NCI-H524 (cell line): ENCODE measurements around the gene CLDND2.

ENCODE experiments used
- DNase-seq, 2 experiments: peaks; one replicate each; lab custom pipeline; 2025; lab: John Stamatoyannopoulos, UW

Gene CLDND2

DNA sequence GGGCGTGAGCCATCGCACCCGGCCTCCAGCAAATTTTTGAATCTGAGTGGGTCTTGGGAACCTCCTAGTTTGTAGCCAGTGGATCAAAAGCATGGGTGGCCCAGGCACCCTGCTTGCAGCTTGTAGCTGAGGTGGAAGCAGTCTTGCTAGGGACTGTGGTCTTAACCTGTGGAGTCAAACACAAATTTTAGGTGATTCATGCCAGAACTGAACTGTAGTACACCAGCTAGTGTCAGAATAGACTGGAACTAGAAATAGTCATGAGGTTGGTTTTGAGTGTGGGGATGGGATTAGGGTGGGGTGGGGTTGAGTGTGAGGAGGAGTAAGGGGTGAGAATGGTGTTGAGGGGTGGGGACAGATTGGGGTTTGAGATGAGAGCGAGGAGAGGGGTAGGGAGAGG is 13.2 kb upstream of the CLDND2 start:
- no peak for DNase-seq

DNA sequence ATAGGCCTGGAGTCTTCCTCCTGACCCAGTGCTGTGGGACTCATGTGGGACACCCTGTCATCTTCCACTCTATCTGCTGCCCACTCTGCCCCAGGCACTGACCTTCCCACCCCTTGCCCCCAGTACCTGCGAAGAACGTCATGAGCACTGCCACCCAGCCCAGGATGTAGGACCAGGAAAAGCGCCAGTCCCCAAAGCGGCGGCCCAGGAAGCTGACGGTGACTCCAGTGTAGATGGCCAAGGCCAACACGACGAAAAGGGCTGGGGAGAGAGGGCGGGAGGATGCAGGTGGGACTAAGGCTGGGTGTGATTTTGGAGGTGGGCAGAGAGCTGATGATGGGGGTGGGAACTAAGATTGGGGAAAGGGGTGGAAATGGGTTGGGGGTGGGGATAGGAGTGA is 11.6 kb upstream of the CLDND2 start:
- no peak for DNase-seq

DNA sequence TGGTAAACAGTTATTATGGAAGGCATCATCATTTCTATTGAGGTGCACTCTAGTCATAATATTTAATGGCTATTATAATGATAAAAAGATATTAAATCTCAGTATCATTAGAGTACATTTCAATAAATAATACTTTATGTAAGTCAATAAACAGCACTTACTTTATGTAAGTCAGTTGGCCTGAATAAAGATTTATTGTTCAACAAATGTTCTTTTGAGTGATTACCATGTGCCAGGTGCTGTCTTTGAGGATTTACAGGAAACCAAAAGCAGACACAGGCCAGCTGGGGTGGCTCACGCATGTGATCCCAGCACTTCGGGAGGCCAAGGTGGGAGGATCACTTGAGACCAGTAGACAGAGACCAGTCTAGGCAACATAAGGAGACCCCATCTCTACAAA is 8.6 kb upstream of the CLDND2 start:
- no peak for DNase-seq

DNA sequence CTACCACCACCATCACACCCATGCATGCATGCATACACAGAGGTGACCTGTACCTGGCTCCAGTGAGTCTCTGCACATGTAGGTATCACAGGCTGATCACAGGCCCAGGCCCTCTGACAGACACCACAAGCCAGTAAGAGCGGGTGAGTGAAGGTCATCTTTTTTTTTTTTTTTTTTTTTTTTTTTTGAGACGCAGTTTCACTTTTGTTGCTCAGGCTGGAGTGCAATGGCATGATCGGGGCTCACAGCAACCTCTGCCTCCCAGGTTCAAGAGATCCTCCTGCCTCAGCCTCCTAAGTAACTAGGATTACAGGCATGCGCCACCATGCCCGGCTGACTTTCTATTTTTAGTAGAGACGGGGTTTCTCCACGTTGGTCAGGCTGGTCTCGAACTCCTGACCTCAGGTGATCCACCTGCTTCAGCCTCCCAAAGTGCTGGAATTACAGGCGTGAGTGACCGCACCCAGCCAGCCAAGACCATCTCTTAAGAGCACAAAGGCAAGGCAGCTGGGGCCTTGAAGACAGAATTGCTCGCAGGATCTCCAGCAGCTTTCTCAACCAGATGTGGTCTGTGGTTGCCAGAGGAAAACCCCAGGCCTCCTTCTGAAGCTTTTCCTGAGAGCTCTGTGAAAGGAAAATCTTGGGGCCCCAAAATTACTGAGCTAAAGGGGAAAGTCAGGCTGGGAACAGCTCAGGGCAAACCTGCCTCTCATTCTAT is 6.9 kb upstream of the CLDND2 start:
- no peak for DNase-seq

DNA sequence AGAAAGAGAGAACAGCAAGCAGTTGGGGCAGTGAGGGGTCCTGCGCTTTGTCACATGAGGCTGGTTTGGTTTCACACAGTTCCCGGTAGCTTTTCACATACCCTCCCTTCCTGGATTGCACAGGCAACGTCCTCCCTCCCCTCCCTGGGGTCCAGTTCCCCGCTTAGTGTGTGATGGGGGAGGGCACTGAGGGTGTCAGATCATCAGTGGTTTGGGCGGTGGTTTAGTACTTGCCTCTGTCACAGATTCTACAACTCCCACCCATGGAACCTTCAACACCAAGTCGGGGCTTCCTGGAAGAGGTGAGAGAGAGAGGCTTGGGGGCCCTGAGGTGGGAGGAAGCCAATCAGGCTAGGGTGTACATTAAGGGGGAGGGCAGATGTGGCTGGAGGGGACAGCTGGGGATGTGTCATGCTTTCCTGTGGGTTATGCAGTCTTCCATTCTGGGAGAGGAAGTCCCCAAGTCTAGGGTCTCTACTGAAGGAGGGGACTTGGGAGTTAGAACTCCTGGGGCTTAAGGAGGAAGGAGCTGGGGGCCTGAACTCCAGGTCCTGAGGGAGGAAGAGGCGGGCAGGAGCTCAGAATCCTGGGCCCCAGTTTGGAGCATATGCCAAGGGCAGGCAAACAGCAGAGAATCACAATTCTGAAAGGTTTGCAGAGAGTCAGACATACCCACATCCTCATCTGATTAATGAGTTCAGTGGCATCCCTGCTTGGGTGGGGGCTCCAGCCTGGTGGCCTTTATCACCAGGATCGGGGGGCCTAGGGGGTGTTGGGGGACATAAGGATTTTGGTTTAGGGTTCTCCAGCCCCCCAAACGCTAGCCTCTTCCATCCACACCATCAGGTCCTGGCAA is 4.1 kb upstream of the CLDND2 start, which contains the start of gene NKG7:
Gene NKG7, minus strand, starts transcription at position 6 of the 856 bp plus-strand sequence. CDS start 119 bp downstream, outside the sequence.
- DNase-seq, result no peak

DNA sequence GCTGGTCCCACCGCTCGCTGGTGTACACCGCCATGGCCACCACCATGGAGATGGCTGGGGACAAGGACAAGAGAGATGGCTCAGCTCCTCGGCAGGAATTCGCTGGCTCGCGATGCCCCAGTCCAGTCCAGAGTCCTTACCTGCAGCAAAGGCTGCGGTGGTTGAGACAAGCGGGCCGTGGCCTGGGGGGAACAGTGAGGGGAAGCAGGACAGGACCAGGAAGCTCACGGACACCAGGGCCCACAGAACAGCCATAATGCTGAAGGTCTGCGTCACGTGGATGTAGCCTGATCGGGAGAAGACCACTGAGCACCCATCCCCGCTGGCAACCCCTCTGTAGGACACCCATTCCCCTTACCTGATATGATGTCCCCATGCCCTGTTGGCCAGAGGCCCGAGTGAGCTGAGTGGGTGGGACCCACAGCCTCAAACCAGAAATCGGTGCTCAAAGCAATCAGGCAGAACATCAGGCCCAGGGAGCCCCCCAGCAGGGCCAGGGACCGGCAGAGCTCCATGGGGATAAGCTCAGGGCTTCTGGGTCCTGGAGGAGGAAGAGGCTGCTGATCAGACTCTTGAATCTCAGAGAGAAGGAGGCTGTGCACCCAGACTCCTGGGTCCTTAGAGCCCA is 3.3 kb upstream of the CLDND2 start:
- DNase-seq, result no peak

DNA sequence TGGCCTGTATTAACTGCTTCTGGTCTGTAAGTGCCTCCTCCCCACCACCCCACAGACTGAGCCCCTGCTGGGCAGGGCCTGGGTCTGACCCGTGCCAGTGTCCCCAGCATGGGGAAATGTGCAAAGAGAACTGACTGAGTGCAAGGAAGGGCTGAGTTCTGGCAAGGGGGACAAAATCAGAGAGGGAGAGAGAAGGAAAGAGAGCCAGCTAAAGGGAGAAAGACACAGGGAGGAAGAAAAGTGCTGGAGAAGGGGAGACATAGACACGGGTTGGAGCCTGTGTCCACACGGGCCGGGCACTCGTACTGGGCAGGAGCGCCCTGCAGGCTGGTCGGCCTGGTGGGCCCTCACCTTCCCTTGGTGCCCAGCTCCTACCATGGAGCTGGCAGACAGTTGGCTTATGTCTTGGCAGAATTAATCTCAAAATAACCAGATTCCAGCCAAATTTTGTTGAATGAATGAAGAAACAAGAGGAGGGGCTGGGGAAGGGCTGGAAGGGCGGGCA is 2.4 kb upstream of the CLDND2 start:
- no peak for DNase-seq

DNA sequence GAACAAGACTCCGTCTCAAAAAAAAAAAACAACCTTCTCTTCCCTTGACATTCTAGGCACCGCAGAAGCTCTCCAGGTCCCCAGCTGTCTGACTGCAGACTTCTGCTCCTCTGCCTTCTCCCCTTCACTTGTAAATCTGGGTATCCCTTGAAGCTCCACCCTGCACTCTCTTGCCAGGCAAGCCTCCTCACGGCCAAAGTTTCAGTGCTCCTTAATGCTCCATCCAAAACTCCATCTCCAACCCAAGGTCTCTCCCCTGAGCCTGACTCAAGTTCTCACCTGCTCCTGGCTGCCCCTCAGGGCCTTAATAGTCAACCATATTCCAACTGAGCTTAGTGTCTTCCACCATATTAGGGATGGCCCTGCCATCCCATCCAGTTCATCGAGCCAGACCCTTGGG is 1.4 kb upstream of the CLDND2 start:
- DNase-seq, result no peak

DNA sequence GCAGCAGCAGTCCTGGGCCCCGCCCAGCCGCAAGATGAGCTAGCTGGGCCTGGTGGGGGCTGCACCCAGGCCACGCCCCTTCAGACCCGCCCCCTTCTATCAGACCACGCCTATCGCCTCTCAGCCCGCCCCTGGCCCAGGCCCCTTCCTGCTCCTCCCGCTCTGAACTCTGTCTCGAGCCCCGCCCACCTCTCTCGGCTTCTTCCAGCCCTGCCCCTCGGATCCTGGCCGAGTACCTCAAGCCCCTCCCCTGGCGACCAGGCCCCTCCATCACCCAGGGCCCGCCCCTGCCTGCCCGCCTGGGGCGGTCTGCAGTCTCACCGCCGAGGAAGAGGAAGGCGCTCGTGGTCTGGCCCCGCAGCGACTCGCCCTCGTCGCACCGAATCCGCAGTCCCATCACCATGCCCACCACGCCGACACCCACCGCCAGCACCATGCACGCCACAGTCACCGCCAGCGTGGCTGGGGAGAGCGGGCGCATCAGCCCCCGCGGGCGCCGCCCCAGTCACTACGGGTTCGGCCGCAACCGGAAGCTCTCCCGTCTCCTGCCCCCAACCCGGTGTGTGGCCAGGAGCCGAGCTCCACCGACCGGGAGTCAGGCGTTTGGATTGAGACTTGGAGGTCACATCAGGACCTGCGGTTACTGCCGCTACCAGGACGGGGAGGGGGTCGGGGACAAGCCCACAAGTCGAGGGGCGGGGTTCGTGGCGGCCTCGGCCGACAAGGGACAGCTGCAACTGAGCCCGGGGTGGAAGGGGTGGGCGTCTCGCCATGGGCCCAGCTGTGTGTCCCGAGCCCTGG is 1.0 kb downstream of the CLDND2 start:
- DNase-seq, result no peak

DNA sequence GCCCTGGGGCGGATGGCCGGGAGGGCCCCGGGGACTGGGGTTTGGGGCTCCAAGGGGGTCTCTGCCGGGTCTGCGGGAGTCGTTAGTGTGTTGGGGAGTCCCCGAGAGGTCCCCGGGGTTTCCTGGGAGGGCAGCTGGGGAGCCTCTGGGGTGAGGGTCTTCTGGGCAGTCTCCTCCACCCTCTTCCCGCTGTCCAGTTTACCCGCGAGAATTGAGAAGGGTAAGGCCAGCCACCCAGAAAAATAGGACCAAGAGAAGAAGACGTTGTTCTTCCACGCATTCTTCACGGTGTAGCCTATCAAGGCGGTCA is 1.6 kb downstream of the CLDND2 start:
- DNase-seq, result no peak

DNA sequence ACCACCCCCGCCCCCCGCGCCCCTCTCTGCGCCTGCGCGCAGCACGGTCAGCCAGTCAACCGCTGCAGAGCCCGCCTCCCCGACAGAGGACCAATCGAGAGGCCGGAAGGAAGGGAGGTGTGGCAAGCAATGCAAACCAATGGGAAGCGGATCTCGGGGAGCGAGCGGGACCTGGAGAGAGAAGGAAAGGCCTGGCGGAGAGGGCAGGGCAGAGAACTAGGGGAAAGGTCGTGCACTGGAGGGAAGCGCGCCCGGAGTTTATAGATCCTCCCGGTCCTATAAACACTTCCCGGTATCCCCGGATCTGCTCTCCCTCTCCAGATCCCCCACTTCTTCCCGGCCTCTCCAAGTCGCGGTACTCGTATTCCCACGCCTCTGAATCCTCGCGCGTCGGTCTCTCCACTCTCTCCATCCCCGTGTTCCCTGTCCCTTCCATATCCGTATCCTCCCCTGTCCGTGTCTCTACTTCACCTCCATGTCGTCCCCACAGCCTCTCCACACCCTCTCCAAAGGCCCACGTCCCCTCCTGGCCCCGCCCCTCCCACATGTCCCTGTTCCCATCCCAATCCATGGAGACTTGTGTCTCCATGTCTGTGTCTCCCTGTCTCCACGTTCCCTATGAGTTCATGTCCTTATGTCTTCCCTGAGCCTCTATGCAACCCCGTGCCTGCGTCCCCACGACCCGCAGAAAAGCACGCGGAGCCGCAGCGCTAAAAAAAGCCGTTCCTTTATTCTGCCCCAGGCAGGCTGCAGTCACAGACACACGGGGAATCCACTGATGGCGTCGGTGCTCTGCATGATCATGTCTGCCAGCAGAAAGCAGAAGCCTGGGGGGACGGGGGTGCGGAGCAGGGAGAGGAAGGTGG is 2.2 kb downstream of the CLDND2 start:
- peak in 1 of 2 experiments; percentile 2 for DNase-seq

DNA sequence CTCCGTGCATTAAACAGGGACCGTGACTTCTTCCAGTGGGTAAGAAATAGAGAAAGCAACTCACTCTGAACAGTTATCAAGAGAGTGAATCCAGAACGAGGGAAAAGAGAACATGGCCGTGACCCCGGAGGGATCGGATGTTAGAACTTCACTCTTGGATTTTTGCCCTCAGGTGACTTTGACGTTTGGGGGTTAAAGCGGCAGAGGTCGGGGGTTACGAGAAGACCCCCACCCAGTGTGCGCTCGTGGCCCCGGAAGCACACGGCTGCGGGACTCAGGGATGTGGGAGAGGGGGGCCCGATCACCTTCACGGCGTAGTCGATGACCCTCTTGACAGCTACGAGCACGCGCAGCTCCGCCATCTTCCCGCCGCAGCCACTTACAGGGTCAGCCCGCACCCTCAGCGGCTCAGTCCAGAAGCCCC is 2.8 kb downstream of the CLDND2 start, which contains the start of gene ETFB:
Gene ETFB, minus strand, starts transcription at position 424 of the 424 bp plus-strand sequence. Its CDS starts 62 bp downstream, at position 362.
- DNase-seq, result no peak

DNA sequence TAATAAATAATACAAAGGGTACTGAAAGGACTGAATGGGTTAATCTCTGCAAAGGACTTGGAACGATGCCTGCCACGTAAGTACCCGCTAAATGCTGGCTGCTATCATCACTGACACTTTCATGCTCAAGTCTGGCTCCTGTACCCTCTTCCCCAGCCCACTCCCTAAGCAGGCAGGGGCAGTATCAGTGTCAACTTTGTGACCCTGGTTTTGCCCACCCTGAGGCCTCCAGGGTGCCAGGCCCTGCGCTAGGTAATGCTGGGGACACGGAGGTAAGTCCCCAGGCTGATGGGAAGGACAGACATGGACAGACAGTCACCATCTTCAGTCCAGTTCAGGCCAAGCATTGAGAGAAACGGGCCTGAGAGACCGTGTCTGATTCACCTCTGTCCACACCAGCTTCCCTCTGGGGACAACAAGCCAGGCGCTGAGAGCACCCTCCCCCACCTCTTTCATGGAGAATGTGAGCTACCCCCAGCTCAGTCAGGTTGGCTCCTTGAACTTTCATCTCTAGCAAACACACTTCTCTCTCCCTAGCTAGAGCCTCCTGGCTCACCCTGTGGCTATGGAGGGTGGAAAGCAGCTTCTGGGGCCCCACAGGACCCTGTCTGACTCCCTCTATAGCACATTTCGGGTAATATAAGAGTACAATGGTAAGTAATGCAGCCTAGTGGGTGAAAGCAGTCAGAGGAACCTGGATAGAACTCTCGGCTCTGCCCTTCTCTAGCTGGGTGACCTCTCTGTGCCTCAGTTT is 3.4 kb downstream of the CLDND2 start:
- no peak for DNase-seq

DNA sequence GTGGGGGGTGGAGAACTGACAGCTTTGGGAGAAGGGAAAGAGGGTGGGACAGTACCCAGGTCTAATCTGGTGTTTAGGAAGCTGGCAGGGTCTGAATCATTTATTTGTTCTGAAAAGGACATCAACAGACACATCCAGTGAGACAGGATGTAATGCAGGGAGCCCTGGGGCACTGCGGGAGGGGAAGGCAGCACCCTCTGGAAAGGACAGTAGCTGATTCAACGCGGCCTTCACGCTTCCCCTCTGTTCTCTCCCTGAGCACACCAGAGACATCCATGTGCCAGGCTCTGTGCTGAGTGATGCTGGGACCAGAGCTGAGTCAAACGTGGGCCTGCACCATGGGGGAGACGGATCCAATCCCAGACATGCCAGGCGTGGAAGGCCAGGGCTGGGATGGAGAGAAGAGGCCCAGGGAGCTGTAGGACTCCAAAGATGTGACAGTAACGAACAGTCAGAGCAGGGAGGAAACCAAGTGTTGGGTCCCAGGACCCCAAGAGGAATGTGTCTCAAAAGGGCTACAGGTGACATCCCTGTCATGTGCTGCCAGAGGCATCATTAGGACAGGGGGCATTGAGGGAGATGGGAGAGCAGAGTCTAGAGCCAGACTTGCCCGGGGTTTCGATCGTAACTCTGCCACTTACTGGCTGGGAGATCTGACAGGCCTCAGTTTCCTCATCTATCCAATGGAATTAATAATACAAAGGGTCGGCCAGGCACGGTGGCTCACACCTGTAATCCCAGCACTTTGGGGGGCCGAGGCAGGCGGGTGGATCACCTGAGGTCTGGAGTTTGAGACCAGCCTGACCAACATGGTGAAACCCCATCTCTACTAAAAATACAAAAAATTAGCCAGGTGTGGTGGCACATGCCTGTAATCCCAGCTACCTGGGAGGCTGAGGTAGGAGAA is 4.3 kb downstream of the CLDND2 start:
- no peak for DNase-seq

DNA sequence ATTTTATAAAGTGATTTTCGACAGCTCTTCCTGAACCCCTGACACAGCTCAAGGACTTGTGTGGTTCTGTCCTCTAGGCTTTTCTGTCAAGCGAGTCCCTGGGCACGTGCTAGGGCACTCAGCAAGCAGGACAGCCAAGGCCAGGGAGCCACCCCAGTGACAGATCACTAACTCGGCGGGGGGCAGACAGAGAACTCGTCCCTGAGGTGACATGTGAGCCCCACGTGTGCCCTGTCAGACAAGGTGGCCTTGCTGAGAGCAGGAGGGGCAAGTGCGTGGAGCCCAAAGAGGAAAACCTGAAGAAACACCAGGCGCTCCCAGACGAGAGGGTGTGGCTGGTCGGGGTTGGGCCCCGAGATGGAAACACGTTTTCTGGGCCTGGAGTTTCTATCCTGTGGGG is 7.6 kb downstream of the CLDND2 start:
- no peak for DNase-seq

DNA sequence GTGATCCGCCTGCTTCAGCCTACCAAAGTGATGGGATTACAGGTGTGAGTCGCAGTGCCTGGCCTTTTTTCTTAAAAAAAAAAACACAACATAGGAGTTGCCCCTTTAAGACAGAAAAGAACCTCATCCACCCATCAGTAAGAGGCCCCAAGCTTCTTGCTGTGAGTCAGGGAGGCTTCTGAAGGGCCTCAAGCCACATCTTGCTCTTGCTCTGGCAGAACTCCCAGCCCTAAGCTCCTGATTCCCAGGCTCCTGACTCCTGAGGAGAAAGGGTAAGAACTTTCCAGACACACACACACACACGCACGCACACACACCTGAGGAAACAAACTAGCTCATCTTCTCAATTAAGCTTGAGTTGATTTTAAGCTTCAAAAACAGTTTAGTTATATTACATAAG is 9.5 kb downstream of the CLDND2 start:
- no peak for DNase-seq

DNA sequence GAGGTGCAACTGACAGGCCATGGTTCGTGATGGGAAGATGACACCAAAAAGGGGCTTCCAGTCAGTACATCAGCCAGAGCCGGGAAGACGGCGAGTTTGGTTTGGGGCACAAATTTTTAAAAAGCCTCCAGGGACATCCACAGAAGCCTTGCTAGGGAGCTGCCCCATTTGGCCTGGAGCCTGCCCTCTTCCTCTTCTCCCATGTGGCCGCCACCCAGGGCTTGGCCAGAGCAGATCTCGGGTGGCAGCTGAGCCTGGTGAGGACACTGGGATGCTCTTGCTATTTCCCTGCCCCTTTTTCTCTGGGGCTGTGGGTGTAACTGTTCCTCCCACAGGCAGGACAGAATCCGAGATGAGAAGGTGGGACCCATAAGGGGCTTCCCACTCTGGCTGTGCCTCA is 10.9 kb downstream of the CLDND2 start:
- no peak for DNase-seq

DNA sequence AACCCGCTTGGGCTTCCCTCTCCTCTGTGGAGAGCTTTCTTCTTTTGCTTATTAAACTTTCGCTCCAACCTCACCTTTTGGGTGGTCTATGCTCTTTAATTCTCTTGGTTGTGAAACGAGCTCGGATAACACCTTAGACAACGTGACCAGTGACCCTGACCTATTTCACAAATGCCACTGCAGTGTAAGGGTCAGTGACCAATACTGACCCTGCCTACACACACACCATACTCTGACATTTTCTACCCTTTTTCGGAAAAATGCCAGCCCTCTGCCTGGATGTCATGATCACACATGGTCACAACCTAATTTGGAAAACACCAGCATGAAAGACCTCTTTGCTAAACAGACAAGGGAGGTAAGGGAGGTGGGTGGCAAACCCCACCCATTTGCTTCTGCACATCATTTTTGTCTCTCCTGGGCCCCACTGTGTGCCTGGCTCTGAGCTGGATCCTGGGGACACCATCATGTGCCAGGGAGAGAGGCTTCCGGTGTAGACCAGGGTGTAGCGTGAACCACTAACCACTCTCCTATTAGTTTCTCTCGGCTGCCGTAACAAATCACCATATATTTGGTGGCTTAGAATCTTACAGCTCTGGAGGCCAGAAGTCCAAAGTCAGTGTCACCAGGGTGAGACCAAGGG is 12.5 kb downstream of the CLDND2 start:
- no peak for DNase-seq

DNA sequence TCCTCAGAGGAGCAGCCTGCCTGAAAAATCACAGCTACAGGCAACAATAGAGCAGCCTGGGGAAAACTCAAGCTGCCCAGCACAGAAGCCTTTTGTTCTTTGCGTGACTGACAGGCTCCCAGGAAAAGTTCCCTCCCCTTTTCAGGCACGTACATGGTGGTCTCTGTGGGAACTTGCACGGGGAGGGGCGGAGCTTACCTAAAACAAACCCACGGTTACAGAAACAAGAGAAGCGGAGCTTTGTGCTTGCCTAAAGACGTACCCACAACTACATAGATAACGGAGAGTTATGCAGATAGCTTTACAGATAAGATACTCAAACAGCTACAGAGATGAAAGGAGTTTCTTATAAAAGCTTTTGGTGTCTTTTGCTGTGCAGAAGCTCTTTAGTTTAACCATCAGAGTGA is 14.1 kb downstream of the CLDND2 start:
- no peak for DNase-seq
